ENCODE measurements around the gene CDC42EP2. TPM values are rescaled to one million over a fixed set of nuclear protein-coding genes. Genes with fewer than 3 reads are reported as not detected.

The CDC42EP2 gene
- total and polyA plus RNA-seq, 10 of the 15 experiments (the other 5 are each of a cell fraction or from before 2014, with no cell fraction given), result 0.03 to 1.2 (median 0.09) TPM; not detected in 3

DNA sequence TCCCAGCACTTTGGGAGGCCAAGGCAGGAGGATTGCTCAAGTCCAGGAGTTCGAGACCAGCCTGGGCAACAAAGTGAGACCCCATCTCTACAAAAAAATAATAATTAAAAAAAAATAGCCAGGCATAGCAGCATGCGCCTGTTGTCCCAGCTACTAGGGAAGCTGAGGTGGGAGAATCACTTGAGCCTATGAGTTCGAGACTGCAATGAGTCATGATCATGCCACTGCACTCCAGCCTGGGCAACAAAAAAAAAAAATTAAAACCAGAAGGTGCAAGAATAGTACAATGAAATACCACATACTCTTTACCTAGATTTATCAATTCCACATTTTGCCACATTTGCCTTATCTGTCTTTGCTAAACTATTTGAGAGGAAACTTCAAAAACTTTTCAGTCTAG is 27.2 kb downstream of the CDC42EP2 start:
- BruUV-seq (replicated peaks), result no TSS peak
- ChIA-PET SMC1A (ENCODE audit: uncharacterized antibody, unreplicated experiment) (interaction anchor here (0.8 to 1.0 kb wide), 2 partner anchors 9 to 21 kb away, joined by 3 read pairs; no protein-coding TSS in a partner anchor), POLR2A (interaction anchor here (1.2 to 1.3 kb wide), 2 partner anchors 9 to 10 kb away, joined by 3 read pairs; no protein-coding TSS in a partner anchor), RAD21 (ENCODE audit: unreplicated experiment) (no interaction called here), CTCF (interaction anchor here (0.9 to 1.8 kb wide), 5 partner anchors 10 to 73 kb away, joined by 3 to 8 read pairs (median 4); no protein-coding TSS in a partner anchor)
- no peak for DNase-seq (ENCODE audit: low read depth, low spot score)
- Histone ChIP-seq H2AFZ (ENCODE audit: control insufficient read depth, low read depth, low read length) (no peak overlapping the region), H4K20me1 (ENCODE audit: control insufficient read depth, insufficient read depth) (no peaks in the 10 kb centered on the region; the same call in 1 of the 2 replicates), H3K9me3 (replicated peaks; ENCODE audit: control insufficient read depth, insufficient read depth, low read length) (no peaks in the 10 kb centered on the region), H3K79me2 (ENCODE audit: control insufficient read depth, insufficient read depth, low read length) (peaks cover 17% of the 10 kb centered on the region), H3K27me3 (replicated peaks in 1 of 2; ENCODE audit: control insufficient read depth in 2 of 2, insufficient read depth in 2 of 2, low read length in 1 of 2) (no peaks in the 10 kb centered on the region), H3K4me1 (ENCODE audit: control insufficient read depth, insufficient read depth, low read length) (no peaks in the 10 kb centered on the region), H3K27ac (ENCODE audit: control insufficient read depth, insufficient read depth) (no peak overlapping the region), H3K4me3 (no peak overlapping the region), H3K4me2 (ENCODE audit: control insufficient read depth, insufficient read depth) (no peak overlapping the region), H3K9ac (ENCODE audit: control insufficient read depth, insufficient read depth, low read length) (no peak overlapping the region), H3K36me3 (ENCODE audit: control insufficient read depth in 2 of 2, insufficient read depth in 2 of 2, low read length in 1 of 2) (peaks cover 29 to 33% of the 10 kb centered on the region in 2 experiments)
- in situ Hi-C loops (cut with MboI) (no loop called here), intact Hi-C loops (cut with micrococcal nuclease; ENCODE audit: unreplicated experiment) (no loop called here)
- 95% methylated on average over 3 of the region's 3 CpGs for WGBS (ENCODE audit: insufficient coverage, insufficient replicate concordance, low lambda C conversion rate, missing lambda C conversion rate)
- no peak for FAIRE-seq
- no peak for ATAC-seq
- TF ChIP-seq MEF2B (IDR thresholded peaks at IDR 0.05; ENCODE audit: partially characterized antibody, poor library complexity, severe bottlenecking) (no peak), BHLHE40 (IDR thresholded peaks at IDR 0.05; ENCODE audit: borderline replicate concordance in 1 of 2, low read depth in 2 of 2, low read length in 1 of 2) (no peak), HDGF (IDR thresholded peaks at IDR 0.05) (no peak), CHD2 (IDR thresholded peaks at IDR 0.05; ENCODE audit: borderline replicate concordance, low read depth, low read length) (no peak), MEF2A (IDR thresholded peaks at IDR 0.05; ENCODE audit: insufficient read depth, low read depth, low read length) (no peak), RELA (IDR thresholded peaks at IDR 0.05; ENCODE audit: borderline replicate concordance, partially characterized antibody) (no peak), JUND (IDR thresholded peaks at IDR 0.05; ENCODE audit: low read depth, low read length) (no peak), PAX5 (IDR thresholded peaks at IDR 0.05; ENCODE audit: borderline replicate concordance, low read depth, low read length) (no peak), POLR2AphosphoS5 (IDR thresholded peaks at IDR 0.05; ENCODE audit: low read length) (no peak), JUNB (IDR thresholded peaks at IDR 0.05) (no peak), BACH1 (IDR thresholded peaks at IDR 0.05; ENCODE audit: borderline replicate concordance) (no peak), HDAC6 (IDR thresholded peaks at IDR 0.05; ENCODE audit: unreplicated experiment) (no peak), ETV6 (conservative IDR thresholded peaks at IDR 0.05 in 1 of 2, IDR thresholded peaks at IDR 0.05 in 1 of 2; ENCODE audit: borderline replicate concordance in 1 of 2, low read depth in 1 of 2) (no peak), MTA2 (IDR thresholded peaks at IDR 0.05; ENCODE audit: low read depth) (no peak)
- TF ChIP-seq, protein P1, sequence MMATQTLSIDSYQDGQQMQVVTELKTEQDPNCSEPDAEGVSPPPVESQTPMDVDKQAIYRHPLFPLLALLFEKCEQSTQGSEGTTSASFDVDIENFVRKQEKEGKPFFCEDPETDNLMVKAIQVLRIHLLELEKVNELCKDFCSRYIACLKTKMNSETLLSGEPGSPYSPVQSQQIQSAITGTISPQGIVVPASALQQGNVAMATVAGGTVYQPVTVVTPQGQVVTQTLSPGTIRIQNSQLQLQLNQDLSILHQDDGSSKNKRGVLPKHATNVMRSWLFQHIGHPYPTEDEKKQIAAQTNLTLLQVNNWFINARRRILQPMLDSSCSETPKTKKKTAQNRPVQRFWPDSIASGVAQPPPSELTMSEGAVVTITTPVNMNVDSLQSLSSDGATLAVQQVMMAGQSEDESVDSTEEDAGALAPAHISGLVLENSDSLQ (IDR thresholded peaks at IDR 0.05), result no peak
- TF ChIP-seq, protein P2, sequence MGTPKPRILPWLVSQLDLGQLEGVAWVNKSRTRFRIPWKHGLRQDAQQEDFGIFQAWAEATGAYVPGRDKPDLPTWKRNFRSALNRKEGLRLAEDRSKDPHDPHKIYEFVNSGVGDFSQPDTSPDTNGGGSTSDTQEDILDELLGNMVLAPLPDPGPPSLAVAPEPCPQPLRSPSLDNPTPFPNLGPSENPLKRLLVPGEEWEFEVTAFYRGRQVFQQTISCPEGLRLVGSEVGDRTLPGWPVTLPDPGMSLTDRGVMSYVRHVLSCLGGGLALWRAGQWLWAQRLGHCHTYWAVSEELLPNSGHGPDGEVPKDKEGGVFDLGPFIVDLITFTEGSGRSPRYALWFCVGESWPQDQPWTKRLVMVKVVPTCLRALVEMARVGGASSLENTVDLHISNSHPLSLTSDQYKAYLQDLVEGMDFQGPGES (IDR thresholded peaks at IDR 0.05), result no peak
- TF ChIP-seq, protein P3, sequence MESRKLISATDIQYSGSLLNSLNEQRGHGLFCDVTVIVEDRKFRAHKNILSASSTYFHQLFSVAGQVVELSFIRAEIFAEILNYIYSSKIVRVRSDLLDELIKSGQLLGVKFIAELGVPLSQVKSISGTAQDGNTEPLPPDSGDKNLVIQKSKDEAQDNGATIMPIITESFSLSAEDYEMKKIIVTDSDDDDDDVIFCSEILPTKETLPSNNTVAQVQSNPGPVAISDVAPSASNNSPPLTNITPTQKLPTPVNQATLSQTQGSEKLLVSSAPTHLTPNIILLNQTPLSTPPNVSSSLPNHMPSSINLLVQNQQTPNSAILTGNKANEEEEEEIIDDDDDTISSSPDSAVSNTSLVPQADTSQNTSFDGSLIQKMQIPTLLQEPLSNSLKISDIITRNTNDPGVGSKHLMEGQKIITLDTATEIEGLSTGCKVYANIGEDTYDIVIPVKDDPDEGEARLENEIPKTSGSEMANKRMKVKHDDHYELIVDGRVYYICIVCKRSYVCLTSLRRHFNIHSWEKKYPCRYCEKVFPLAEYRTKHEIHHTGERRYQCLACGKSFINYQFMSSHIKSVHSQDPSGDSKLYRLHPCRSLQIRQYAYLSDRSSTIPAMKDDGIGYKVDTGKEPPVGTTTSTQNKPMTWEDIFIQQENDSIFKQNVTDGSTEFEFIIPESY (IDR thresholded peaks at IDR 0.05), result no peak
- TF ChIP-seq, protein P4, sequence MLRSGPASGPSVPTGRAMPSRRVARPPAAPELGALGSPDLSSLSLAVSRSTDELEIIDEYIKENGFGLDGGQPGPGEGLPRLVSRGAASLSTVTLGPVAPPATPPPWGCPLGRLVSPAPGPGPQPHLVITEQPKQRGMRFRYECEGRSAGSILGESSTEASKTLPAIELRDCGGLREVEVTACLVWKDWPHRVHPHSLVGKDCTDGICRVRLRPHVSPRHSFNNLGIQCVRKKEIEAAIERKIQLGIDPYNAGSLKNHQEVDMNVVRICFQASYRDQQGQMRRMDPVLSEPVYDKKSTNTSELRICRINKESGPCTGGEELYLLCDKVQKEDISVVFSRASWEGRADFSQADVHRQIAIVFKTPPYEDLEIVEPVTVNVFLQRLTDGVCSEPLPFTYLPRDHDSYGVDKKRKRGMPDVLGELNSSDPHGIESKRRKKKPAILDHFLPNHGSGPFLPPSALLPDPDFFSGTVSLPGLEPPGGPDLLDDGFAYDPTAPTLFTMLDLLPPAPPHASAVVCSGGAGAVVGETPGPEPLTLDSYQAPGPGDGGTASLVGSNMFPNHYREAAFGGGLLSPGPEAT (IDR thresholded peaks at IDR 0.05; ENCODE audit: low read depth), result no peak

Data from GM12878 (cell line).